ENCODE results near the gene ERICH2.
A peak's percentile ranks its signal among the peaks of the same experiment; 100 is the strongest.

The ERICH2 gene

DNA sequence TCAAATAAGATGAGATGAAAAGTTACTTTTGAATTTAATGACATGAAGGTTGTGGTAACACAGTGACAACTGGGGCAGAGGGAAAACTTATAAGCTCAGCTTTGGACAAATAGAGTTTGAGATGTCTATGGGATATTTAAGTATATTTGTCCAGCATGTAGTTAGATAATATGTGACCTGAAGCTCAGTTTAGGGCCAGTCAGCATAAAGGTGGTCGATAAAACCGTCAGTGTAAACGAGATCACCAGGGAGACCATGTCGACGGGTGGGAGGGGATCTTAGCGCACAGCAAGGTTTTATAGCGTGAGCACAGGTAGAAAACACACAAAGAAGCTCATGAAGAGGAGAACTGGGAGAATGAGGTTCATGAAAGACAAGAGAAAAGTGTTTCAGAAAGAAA lies 7.4 kb upstream of the ERICH2 start:
- DNase-seq (ENCODE audit: low spot score) (no peak), FAIRE-seq (no peak)

DNA sequence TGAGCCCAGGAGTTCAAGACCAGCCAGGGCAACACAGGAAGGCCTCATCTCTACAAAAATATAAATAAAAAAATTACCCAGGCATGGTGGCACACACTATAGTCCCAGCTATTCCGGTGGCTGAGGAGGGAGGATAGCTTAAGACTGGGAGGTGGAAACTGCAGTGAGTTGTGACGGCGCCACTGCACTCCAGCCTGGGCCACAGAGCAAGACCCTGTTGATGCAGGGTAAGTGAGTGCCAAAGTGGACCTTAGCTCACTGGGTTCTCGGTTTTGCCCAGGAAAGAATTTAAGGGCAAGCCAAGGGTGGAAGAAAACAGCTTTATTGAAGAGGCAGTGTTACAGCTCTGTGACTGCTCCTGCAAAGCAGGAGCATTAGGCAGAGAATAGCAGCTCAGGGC lies 6.9 kb upstream of the ERICH2 start:
- DNase-seq (ENCODE audit: low spot score) (no peak), FAIRE-seq (no peak)

DNA sequence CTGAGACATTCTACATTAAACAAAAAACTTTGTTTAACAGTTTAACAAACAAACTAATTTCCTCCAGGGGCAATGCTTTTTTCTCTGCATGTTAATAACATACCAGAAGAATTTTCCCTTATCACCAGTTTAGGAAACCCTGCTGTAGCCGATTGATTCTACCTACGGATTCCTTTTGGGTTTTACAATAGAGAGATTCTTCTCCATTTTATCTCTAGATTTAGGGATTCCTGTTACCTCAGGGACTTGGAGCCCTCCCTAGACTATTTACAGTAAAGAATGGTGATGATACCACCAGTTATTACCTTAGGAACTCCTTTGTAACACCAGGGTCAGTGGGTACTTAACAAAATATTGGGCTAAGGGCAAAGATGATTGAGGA lies 5.3 kb upstream of the ERICH2 start:
- DNase-seq (ENCODE audit: low spot score), result no peak
- FAIRE-seq, result no peak

DNA sequence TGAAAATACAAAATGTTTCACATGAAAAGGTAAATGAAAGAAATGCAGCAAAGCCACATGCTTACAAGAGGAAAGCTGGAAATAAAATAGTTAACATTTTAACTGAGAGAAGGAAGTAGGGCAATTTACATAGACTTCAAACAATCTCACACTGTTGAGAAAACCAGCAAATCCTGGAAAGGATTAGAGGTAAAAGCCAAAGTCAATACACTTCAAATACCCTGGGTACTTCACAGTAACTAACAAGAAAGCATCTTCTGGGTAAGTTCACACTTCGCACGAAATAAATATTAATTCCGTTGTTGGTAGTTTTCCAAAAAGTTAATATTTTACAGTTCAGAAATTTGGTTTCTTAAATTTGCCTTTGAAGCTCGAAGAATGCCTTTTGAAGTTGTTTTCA lies 3.5 kb upstream of the ERICH2 start:
- DNase-seq (ENCODE audit: low spot score), result no peak
- no peak for FAIRE-seq

DNA sequence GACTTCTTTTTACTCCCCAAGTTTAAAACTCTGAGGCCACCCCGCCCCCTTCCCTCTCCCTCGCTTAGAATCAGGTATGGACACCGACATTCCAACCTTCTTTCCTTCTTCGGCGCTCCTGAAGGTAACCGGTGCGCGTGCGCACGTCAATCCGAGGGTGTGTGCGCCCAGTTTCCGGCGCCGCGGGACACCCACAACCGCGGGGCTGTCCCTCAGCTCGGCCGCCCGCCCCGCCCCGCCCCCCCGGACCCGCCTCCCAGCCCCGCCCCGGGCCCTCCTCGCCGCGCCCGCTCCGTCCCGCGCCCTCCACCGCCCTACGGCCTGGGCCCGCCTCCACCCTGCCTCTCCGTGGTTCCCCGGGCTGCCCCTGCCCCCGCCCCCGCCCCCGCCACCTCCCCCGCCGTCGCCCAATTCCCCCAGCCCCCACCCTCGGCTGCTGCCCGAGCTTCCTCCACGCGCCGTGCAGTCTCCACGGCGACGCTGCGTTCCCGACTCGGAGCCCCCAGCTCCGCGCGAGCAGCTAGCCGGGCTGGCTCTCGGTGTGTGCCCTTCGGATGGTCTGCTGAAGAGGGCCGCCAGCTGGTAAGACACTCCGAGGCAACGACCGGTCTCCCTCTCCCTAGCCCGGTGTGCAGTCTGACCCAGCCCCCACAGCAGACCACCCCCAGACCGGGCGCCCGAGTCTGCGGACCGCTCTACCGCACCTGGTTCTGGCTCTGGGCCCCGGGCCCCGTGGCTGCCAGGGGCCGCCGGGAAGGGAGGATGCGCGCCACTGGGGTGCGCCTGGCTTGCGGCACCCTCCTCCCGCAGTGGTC lies 635 bp downstream of the ERICH2 start:
- peak; percentile 96 for DNase-seq (ENCODE audit: low spot score)
- no peak for FAIRE-seq

DNA sequence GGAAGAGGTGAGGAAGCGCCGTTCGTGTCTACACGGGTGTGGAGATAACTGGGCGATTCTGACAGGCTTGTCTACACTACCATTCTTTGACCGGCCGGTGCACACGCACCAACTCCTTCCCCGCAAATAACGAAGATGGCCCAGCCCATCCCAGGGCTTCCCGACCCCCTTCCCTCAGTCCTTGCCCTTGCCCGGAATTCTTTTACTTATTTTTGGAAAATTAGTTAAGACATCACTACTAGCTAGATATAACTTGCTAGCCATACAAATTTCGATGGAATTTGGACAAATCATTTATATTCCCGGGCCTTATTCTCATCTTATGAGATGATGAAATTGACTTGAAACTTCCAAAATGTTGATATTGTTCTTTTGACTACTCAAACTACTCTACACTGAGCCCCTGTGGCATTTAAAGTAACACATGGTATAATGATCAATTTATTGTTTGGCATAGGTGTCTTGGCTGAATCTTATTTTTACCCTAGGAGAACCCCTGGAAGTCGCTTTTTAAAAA lies 1.3 kb downstream of the ERICH2 start:
- FAIRE-seq, result no peak
- no peak for DNase-seq (ENCODE audit: low spot score)

DNA sequence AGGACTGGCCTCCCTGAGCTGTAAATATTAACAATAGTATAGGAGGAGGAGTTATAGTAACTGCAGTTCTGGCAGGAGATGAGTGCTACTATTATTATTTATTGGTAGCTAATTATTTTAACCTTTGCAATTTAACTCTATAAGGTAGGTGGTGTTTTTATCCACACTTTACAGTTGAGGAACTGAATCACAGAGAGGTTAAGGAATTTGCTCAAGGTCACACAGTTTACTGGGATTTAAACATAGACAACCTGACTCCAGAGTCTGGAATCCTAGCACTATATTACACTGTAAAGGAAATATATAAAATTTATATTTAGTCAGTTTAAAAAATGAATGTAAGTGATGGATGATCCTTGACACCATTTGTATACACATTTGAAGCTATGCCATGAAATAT lies 2.1 kb downstream of the ERICH2 start:
- FAIRE-seq (no peak), DNase-seq (ENCODE audit: low spot score) (no peak)

DNA sequence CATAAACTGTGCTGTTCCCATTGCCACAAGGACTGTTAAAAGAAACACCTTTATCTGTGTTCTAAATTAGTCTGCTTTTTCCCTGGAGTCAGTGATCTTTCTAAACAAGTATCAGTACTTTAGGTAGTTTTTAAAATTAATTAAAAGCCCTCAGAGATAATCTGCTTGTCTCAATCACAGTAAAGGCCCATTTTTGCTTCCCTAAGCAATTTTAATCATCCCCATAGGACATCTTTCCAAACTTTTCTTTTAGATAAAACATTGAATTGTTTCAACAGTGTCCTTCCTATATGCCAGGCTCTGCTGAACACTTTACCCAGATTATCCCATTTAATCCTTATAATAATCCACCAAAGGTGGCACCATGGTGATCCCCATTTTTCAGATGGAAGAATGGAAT lies 3.9 kb downstream of the ERICH2 start:
- FAIRE-seq (no peak), DNase-seq (ENCODE audit: low spot score) (no peak)

DNA sequence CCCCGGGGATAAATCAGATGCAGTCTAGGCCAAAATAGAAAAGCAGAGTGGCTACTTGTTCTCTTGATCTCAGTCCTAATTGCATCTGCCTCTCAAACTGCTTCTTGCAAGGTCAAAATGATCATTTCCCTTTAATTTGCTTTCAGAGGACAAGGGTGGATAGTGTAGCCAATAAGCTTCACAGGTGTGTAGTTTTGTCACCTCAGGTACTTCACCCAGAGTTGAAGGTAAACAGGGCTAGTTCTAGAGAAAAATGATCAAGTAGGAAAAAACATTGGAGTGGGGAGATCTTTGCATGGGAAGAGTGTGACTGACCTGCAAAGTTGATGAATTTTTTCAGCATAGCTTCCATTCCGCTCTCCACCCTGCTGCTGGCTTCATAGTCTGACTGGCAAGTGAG lies 8.7 kb downstream of the ERICH2 start:
- DNase-seq (ENCODE audit: low spot score) (no peak), FAIRE-seq (no peak)

DNA sequence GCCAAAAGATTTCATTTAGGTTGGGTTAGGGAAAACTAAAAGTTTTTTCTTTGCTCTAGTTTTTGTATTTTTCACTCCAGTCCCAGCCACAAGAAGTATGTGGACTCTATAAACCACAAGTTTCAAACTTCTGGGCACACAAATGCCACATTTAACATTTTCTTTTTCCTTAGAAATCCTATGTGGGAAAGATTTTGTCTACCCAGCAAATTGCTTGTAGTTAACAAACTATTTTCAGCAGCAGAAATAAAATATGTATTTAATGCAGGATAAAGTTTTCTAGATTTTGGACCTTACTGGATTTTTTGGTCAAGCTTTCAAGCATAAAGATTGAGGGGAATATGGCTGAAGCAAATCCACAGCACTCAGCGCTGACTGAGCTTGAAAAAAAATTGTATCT lies 9.1 kb downstream of the ERICH2 start:
- DNase-seq (ENCODE audit: low spot score) (no peak), FAIRE-seq (no peak)

DNA sequence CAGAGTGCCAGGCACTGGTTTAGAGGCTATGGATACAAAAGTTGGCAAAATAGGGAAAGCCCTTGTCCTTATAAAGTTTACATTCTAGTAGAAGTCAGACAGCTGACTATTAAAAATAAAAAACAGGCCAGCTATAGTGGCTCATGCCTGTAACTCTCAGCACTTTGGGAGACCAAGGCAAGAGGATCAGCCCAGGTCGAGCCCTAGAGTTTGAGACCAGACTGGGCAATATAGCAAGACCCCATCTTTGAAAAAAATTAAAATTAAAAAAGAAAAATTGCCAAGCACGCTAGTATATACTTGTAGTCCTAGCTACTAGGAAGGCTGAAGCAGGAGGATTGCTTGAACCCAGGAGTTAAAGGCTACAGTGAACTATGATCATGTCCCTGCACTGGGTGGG lies 12.5 kb downstream of the ERICH2 start:
- no peak for FAIRE-seq
- no peak for DNase-seq (ENCODE audit: low spot score)

DNA sequence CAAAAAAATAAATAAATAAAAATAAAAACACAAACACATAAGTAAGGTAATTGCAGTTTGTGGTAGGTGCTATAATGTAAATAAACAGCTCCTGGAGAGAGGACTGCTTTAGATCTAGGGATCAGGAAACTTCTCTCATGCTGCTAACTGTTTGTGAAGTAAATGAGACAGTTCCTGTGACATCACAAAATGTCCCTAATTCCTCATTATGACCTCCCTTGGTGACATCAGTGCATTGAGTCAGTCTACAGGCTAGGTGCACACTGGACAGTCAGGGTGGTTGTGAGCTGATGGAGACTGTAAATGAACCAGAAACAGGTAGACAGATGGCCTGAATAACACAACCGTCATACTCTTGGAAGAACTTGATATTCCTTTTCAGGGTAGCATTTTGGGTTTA lies 13.4 kb downstream of the ERICH2 start:
- DNase-seq (ENCODE audit: low spot score) (no peak), FAIRE-seq (no peak)

DNA sequence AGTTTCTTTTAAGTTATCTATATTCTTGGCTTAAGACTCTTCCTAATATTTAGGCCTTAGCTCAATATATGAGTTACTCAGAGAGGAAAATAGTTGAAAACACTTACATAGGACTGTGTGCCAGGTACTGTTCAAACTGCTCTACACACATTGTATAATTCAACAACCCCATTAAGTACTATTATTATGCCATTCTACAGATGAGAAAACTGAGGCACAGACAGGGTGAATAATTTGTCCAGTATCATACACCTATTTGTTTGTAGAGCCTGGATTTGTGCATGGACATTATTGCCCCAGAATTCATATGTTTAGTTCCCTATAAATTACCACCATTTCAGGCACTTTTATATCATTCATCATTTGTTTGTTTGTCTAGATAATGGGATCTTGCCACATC lies 28.8 kb downstream of the ERICH2 start:
- no peak for DNase-seq (ENCODE audit: low spot score)
- FAIRE-seq, result no peak

DNA sequence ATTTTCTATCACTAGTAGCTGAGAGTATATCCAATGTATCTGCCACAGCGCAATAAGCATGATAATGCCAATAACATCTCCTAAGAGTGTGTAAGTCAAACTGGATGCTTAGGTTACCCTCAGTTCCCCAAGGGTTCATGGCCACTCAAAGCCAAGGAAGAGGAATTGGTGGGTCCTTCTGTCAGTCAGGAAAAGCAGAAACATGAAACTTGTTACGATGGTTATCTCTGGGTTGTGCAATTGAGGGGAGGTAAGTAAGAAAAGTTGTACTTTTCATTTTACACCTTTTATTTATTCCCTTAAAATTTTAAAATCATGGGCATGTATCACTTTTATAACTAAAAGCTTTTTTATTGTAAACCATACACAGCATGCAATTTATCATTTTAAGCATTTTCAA lies 36.4 kb downstream of the ERICH2 start:
- DNase-seq (ENCODE audit: low spot score), result no peak
- no peak for FAIRE-seq

DNA sequence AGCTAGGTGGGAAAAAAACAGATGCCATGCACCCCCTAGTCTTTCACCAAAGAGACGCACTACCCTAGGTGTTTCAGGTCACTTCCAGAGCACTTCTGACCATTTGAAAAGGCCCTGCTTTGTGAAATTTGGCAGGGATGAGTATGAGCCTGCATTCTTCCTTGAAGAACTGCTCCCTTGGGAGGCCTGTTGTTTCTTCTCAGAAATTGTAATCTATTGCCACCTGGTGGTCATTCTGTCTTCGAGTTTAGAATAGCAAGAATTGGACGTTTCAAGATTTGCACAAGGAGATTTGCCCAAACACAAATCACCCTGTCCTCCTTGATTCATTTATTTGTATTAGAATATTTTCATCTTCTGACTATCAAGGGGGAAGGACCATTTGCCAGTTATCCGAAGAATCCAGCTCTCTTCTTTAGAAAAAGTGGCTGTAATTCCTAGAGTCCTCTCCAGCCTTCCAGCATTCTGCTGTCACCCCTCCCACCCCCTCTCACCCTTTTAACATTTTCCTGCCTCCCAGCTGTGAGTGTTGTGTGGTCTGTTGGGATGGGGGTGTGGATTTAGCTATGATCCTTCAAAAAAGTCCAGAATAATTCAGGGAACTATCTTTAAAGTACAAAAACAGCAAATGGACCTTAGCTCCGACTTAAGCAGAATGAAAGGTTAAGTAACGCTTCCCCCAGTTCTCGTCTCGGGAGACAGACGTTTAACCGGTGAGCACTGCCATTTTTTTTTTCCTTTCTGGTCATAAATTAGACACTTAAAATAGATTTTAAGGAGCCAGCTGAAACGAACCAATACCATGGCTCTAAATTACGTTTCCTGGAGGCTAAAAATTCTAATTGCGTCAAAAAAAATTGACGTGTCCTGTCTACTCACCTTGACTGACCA lies 42.8 kb downstream of the ERICH2 start:
- FAIRE-seq, result no peak
- peak; percentile 69 for DNase-seq (ENCODE audit: low spot score)

DNA sequence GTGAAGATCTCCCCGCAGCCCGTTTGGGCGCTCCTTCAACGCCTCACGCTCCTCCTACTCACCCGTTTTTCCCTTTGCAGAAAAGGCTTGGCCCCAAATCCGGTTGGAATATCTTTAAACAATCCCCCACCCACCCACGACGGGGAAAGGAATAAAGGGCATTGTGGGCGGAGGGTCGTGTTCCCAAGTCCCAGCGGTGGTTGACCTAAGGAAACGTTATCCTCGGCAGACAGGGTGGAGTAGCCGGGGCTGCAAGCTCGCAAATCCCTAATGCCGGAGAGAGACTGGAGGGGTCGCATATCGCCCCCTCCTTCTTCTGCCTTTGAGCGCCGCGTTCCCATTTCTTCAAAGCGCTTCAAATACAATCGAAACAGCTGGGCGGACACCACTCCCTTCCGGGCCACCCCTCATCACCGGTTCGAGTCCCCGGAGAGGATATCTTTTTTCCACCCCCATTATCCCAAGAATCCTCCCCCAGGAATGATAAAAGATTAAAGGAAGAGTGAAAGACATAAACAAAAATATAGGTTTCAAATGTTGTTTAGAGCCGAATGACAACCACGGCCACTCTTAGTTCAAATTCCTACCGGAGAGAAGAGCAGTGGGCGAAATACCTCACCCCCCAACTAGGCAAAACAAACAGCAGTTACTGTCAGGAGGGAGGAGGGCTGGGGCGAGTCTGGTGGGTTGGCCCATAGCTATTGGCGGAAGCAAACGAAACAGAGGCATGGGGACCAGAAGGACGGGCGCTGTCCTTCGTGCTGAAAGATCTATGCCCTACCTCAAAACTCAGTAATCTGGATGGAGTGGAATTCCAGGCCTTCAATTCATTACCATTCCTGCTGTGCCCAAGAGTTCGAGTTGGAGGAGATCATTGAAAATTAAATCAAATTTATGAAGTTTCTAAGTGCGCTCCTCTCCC lies 43.7 kb downstream of the ERICH2 start:
- DNase-seq (ENCODE audit: low spot score) (peak; percentile 85), FAIRE-seq (peak; percentile 68)

DNA sequence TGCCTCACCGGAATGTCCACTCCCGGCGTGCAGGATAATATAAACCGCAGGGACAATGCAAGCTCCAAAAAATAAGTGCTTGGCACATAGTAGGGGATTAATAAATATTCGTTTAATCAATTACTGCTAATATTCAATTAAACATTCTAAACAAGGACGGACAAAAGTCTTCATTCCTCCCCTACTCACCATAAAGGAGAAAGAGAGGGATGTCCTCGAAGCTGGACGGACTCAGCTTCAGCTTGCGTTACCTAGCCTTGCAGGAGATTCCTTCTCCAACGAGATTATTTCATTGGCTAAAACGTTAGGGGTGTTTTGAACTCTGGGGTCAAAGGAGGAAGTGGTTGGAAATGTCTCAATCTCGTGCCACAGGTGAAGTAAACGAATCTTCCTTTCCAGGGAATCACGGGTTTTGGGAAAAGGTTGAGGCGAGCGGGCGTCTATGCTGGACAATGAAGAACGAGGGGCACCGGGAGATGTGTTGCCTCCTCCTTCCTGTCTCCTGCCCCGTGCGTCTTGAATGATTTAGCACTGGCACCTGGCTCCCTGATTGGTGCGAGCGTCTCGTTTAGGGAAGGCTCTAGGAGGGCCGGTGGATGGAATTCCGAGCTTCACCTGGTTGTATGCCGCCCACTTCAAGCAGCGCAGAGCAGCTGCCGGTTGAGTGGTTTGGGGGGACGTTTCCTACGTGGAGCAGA lies 44.5 kb downstream of the ERICH2 start:
- FAIRE-seq (no peak), DNase-seq (ENCODE audit: low spot score) (no peak)

DNA sequence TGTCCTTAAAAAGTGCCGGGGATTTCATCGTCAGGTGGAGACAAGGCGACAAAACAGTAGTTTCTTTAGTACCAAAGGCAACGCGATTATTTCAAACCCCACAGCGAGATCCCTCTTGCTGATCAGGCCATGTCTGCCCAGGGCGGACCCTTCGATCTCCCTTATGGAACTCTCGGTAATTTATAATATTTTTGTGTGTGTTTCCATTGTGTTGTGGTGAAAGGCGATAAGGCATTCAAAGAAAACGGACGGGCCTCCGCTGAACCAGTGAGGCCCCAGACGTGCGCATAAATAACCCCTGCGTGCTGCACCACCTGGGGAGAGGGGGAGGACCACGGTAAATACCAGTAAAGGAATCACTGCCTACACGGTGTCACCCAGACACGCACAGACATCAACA lies 45.1 kb downstream of the ERICH2 start:
- FAIRE-seq (no peak), DNase-seq (ENCODE audit: low spot score) (no peak)

DNA sequence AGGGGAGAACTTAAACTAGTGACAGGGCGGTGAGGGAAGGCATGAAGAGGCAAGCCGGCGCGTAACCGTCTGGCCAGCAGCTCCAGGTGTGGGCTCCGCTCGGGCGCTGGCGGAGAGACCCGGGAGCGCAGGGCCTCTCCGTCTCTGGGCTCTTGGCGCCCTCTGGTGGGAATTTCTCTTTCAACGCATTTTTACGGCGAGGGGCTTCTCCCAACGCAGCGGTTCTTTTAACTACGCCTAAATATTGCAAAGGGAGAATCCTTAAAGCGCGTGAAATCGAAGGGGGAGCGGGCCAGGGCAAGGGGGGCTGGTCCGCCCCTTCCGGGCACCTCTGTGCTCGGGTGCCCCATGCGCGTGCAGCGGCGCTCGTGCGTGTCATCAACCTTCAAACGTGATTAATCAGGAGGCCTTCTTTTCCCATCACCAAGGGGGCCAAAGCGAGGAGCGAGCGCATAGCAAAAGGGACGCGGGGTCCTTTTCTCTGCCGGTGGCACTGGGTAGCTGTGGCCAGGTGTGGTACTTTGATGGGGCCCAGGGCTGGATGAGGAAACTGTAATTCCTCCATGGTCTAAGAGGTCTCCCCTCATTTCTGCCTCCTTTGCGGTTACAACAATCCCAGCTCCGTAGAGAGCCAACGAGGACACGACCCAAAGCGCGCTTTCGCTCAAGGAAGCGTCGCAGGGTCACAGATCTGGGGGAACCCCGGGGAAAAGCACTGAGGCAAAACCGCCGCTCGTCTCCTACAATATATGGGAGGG lies 45.7 kb downstream of the ERICH2 start:
- no peak for FAIRE-seq
- peak; percentile 85 for DNase-seq (ENCODE audit: low spot score)

DNA sequence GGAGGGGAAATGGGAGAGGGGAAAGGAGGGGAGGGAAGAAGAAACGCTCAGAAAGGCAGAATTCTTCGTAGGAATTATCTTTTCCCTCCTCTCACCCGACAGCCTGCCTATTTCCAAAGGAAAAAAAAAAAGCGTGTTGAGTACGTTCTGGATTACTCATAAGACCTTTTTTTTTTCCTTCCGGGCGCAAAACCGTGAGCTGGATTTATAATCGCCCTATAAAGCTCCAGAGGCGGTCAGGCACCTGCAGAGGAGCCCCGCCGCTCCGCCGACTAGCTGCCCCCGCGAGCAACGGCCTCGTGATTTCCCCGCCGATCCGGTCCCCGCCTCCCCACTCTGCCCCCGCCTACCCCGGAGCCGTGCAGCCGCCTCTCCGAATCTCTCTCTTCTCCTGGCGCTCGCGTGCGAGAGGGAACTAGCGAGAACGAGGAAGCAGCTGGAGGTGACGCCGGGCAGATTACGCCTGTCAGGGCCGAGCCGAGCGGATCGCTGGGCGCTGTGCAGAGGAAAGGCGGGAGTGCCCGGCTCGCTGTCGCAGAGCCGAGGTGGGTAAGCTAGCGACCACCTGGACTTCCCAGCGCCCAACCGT lies 46.4 kb downstream of the ERICH2 start, which contains the start of gene GAD1:
Gene GAD1, plus strand, starts transcription at position 384 of the 589 bp plus-strand sequence. CDS start 1,705 bp downstream, outside the sequence.
- DNase-seq (ENCODE audit: low spot score) (peak; percentile 45), FAIRE-seq (no peak)

Measured in urothelium cell line (cell line).